CD4-positive, alpha-beta memory T cell (primary cell): Measurements from ENCODE around the gene TRDMT1. TPM values are rescaled to one million over a fixed set of nuclear protein-coding genes. Genes with fewer than 3 reads are reported as not detected.

ENCODE experiments used
- CTCF ChIA-PET: fragments of 350-600 bp; sonication (Branson Sonifier 250); formaldehyde crosslinking; loops from one replicate; lab custom pipeline; 2021; ENCODE audit warnings: inconsistent platforms; ENCODE audit not compliant: partially characterized antibody; lab: Charles Lee
- POLR2A ChIA-PET: fragments of 350-600 bp; sonication (Branson Sonifier 250); formaldehyde crosslinking; loops from one replicate; lab custom pipeline; 2021; ENCODE audit not compliant: partially characterized antibody; lab: Charles Lee
- DNase-seq, 5 donors: peaks; one replicate each; pipeline versions ENCODE4 v3.0.0 to v3.0.0-alpha.2; 2020 to 2022; ENCODE audit warnings: mixed read lengths in 1 of 5
- H3K27ac ChIP-seq: one replicate; pipeline ENCODE4 v1.7.0; 2013; ENCODE audit warnings: low read depth, low read length
- H3K27me3 ChIP-seq: 2 replicates; pipeline ENCODE4 v1.7.0; 2013; ENCODE audit warnings: mild to moderate bottlenecking, low read length, moderate library complexity; ENCODE audit not compliant: insufficient read depth
- H3K36me3 ChIP-seq: 2 replicates; pipeline ENCODE4 v1.7.0; 2013; ENCODE audit warnings: mild to moderate bottlenecking, low read length, moderate library complexity; ENCODE audit not compliant: insufficient read depth
- H3K4me1 ChIP-seq: 2 replicates; pipeline ENCODE4 v1.7.0; 2013; ENCODE audit warnings: mild to moderate bottlenecking, low read length, moderate library complexity; ENCODE audit not compliant: insufficient read depth
- H3K4me3 ChIP-seq, 2 donors: one replicate each; pipeline ENCODE4 v1.7.0; 2013; ENCODE audit warnings: low read length in 2 of 2, mild to moderate bottlenecking in 1 of 2
- H3K9me3 ChIP-seq, 2 donors: one replicate each; pipeline ENCODE4 v1.7.0; 2013; ENCODE audit warnings: low read length in 2 of 2, control low read depth in 1 of 2; ENCODE audit not compliant: control insufficient read depth in 1 of 2
- H3K27ac Mint-ChIP-seq, 7 donors: one replicate each; pipeline ENCODE4 v1.8.0; 2020 to 2021; ENCODE audit warnings: mixed read lengths in 7 of 7, mild to moderate bottlenecking in 6 of 7, inconsistent platforms in 3 of 7, moderate library complexity in 3 of 7
- H3K27me3 Mint-ChIP-seq, 2 donors: one replicate each; pipeline ENCODE4 v1.8.0; 2020 to 2021; ENCODE audit warnings: mixed read lengths in 2 of 2
- H3K36me3 Mint-ChIP-seq, 2 donors: one replicate each; pipeline ENCODE4 v1.8.0; 2020 to 2021; ENCODE audit warnings: mixed read lengths in 2 of 2, inconsistent platforms in 1 of 2, mild to moderate bottlenecking in 1 of 2
- H3K4me1 Mint-ChIP-seq, 4 donors: one replicate each; pipeline ENCODE4 v1.8.0; 2020 to 2021; ENCODE audit warnings: mixed read lengths in 4 of 4, mild to moderate bottlenecking in 1 of 4
- H3K4me3 Mint-ChIP-seq, 8 donors: one replicate each; pipeline ENCODE4 v1.8.0; 2020 to 2021; ENCODE audit warnings: mixed read lengths in 8 of 8, mild to moderate bottlenecking in 7 of 8, moderate library complexity in 6 of 8, inconsistent platforms in 3 of 8
- H3K9me3 Mint-ChIP-seq, 8 donors: one replicate each; pipeline ENCODE4 v1.8.0; 2020 to 2021; ENCODE audit warnings: mixed read lengths in 8 of 8, mild to moderate bottlenecking in 5 of 8, inconsistent platforms in 3 of 8, moderate library complexity in 1 of 8
- intact Hi-C: fragments of 100-400 bp; cut with micrococcal nuclease; formaldehyde crosslinking; loops from one replicate; pipeline ENCODE4 v1.15.1; 2023
- polyA plus RNA-seq, 2 donors: library from polyadenylated mRNA; unstranded; fragments of 300-500 nt; fragmentation: Illumina TruSeq; gene quantifications; one replicate each; pipeline ENCODE4 v1.2.3, GENCODE V29; 2021
- total RNA-seq, 2 experiments: library from RNA; stranded (reverse); gene quantifications; one replicate each; pipeline ENCODE4 v1.2.3, GENCODE V29; 2021

Gene TRDMT1
- total and polyA plus RNA-seq, 4 experiments from 2014 or later = 7.3 to 21.3 (median 14.2) TPM

DNA sequence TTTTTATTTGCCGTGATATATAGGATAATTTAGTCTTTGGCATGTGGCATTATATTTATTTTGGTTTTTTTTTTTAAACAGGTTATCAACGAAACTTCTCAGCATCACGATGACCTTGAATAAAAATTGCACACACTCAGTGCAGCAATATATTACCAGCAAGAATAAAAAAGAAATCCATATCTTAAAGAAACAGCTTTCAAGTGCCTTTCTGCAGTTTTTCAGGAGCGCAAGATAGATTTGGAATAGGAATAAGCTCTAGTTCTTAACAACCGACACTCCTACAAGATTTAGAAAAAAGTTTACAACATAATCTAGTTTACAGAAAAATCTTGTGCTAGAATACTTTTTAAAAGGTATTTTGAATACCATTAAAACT, 35.7 kb upstream of the TRDMT1 start:
- Mint-ChIP-seq H3K36me3 (peaks cover 48 to 64% of the 10 kb centered on the region in 2 donors), H3K4me3 (no peak overlapping the region), H3K27me3 (no peaks in the 10 kb centered on the region), H3K9me3 (no peaks in the 10 kb centered on the region), H3K4me1 (peaks cover 25 to 49% (median 38%) of the 10 kb centered on the region in 4 donors), H3K27ac (peak overlapping the region in 1 of 7 donors; percentile 99)
- H3K4me3 ChIP-seq = no peak overlapping the region
- H3K4me1 ChIP-seq = peaks cover 42% of the 10 kb centered on the region
- intact Hi-C loops = no loop called here
- POLR2A ChIA-PET = interaction anchor here (1.0 to 15.7 kb wide), 6 partner anchors 8 to 233 kb away, joined by 3 to 483 read pairs (median 4); partner anchors contain the start of genes TRDMT1 and VIM
- H3K9me3 ChIP-seq = no peaks in the 10 kb centered on the region
- H3K36me3 ChIP-seq = peaks cover 56% of the 10 kb centered on the region
- no peak overlapping the region for H3K27ac ChIP-seq
- no peak for DNase-seq
- H3K27me3 ChIP-seq = no peaks in the 10 kb centered on the region
- CTCF ChIA-PET = interaction anchor here (0.7 to 1.3 kb wide), 3 partner anchors 8 to 191 kb away, joined by 3 to 5 read pairs (median 3); partner anchors contain the start of gene TRDMT1

GRCh38 chr10:17236468-17237148, 35.1 kb upstream of the TRDMT1 start:
- intact Hi-C loops = no loop called here
- Mint-ChIP-seq H3K27me3 (no peaks in the 10 kb centered on the region), H3K4me3 (no peak overlapping the region), H3K36me3 (peaks cover 48 to 69% of the 10 kb centered on the region in 2 donors), H3K4me1 (peaks cover 25 to 53% (median 39%) of the 10 kb centered on the region in 4 donors), H3K9me3 (no peaks in the 10 kb centered on the region), H3K27ac (peak overlapping the region in 5 of 7 donors; percentile 11 to 99 (median 80))
- H3K27ac ChIP-seq = peak overlapping the region; percentile 16
- no peak overlapping the region for H3K4me3 ChIP-seq
- peaks cover 42% of the 10 kb centered on the region for H3K4me1 ChIP-seq
- ChIA-PET CTCF (interaction anchor here (1.3 kb wide), 1 partner anchor 35 kb away, joined by 5 read pairs; the partner anchor contains the start of gene TRDMT1), POLR2A (interaction anchor here (0.9 to 15.7 kb wide), 5 partner anchors 8 to 419 kb away, joined by 3 to 483 read pairs (median 4); partner anchors contain the start of genes RSU1 and TRDMT1)
- H3K27me3 ChIP-seq = no peaks in the 10 kb centered on the region
- H3K36me3 ChIP-seq = peaks cover 62% of the 10 kb centered on the region
- H3K9me3 ChIP-seq = no peaks in the 10 kb centered on the region
- no peak for DNase-seq

- Histone ChIP-seq H3K9me3 (no peaks in the 10 kb centered on the region), H3K27me3 (no peaks in the 10 kb centered on the region), H3K4me3 (no peak overlapping the region), H3K27ac (peak overlapping the region; percentile 39), H3K36me3 (peaks cover 70% of the 10 kb centered on the region), H3K4me1 (peaks cover 49% of the 10 kb centered on the region)
- ChIA-PET POLR2A (interaction anchor here (0.7 to 15.7 kb wide), 3 partner anchors 32 to 418 kb away, joined by 3 to 483 read pairs (median 5); partner anchors contain the start of genes RSU1 and TRDMT1), CTCF (interaction anchor here (1.0 kb wide), 1 partner anchor 407 kb away, joined by 3 read pairs; no protein-coding TSS in a partner anchor)
- peaks cover 28 to 68% (median 50%) of the 10 kb centered on the region in 4 donors for H3K4me1 Mint-ChIP-seq
- peaks cover 58 to 84% of the 10 kb centered on the region in 2 donors for H3K36me3 Mint-ChIP-seq
- peak overlapping the region in 5 of 8 donors; percentile 21 to 61 (median 32) for H3K4me3 Mint-ChIP-seq
- no peak for DNase-seq
- H3K27me3 Mint-ChIP-seq = no peaks in the 10 kb centered on the region
- H3K27ac Mint-ChIP-seq = peak overlapping the region; percentile 53 to 99 (median 78)
- intact Hi-C loops = no loop called here
- peaks cover 0 to 5% (median 0%) of the 10 kb centered on the region in 8 donors for H3K9me3 Mint-ChIP-seq
These were observed 33.7 kb upstream of the TRDMT1 start for GRCh38 chr10:17235136-17235535.

- no peak for DNase-seq
- intact Hi-C loops = no loop called here
- Histone ChIP-seq H3K27ac (peak overlapping the region; percentile 39), H3K4me3 (no peak overlapping the region), H3K36me3 (peaks cover 70% of the 10 kb centered on the region), H3K27me3 (no peaks in the 10 kb centered on the region), H3K4me1 (peaks cover 49% of the 10 kb centered on the region), H3K9me3 (no peaks in the 10 kb centered on the region)
- CTCF ChIA-PET = interaction anchor here (1.5 kb wide), 1 partner anchor 102 kb away, joined by 3 read pairs; no protein-coding TSS in a partner anchor
- Mint-ChIP-seq H3K9me3 (peaks cover 0 to 9% (median 0%) of the 10 kb centered on the region in 8 donors), H3K4me1 (peaks cover 28 to 75% (median 50%) of the 10 kb centered on the region in 4 donors), H3K27me3 (no peaks in the 10 kb centered on the region), H3K4me3 (peak overlapping the region in 7 of 8 donors; percentile 2 to 63 (median 40)), H3K27ac (peak overlapping the region; percentile 72 to 99 (median 85)), H3K36me3 (peaks cover 58 to 89% of the 10 kb centered on the region in 2 donors)
- POLR2A ChIA-PET = interaction anchor here (0.7 to 15.7 kb wide), 3 partner anchors 31 to 417 kb away, joined by 3 to 483 read pairs (median 5); partner anchors contain the start of genes RSU1 and TRDMT1
These were observed 33.0 kb upstream of the TRDMT1 start for GRCh38 chr10:17234431-17234945.

GRCh38 chr10:17233286-17233991, 32.0 kb upstream of the TRDMT1 start:
- Mint-ChIP-seq H3K9me3 (peaks cover 0 to 10% (median 0%) of the 10 kb centered on the region in 8 donors), H3K27ac (peak overlapping the region in 6 of 7 donors; percentile 8 to 99 (median 76)), H3K4me3 (peak overlapping the region in 3 of 8 donors; percentile 25 to 52 (median 29)), H3K27me3 (no peaks in the 10 kb centered on the region), H3K4me1 (peaks cover 26 to 79% (median 48%) of the 10 kb centered on the region in 4 donors), H3K36me3 (peaks cover 54 to 92% of the 10 kb centered on the region in 2 donors)
- Histone ChIP-seq H3K27me3 (no peaks in the 10 kb centered on the region), H3K4me3 (no peak overlapping the region), H3K9me3 (no peaks in the 10 kb centered on the region), H3K27ac (no peak overlapping the region), H3K36me3 (peaks cover 70% of the 10 kb centered on the region), H3K4me1 (peaks cover 49% of the 10 kb centered on the region)
- DNase-seq = no peak
- intact Hi-C loops = no loop called here
- ChIA-PET CTCF (interaction anchor here (1.5 kb wide), 1 partner anchor 101 kb away, joined by 3 read pairs; no protein-coding TSS in a partner anchor), POLR2A (interaction anchor here (15.7 kb wide), 1 partner anchor 30 kb away, joined by 483 read pairs; the partner anchor contains the start of gene TRDMT1)

DNA sequence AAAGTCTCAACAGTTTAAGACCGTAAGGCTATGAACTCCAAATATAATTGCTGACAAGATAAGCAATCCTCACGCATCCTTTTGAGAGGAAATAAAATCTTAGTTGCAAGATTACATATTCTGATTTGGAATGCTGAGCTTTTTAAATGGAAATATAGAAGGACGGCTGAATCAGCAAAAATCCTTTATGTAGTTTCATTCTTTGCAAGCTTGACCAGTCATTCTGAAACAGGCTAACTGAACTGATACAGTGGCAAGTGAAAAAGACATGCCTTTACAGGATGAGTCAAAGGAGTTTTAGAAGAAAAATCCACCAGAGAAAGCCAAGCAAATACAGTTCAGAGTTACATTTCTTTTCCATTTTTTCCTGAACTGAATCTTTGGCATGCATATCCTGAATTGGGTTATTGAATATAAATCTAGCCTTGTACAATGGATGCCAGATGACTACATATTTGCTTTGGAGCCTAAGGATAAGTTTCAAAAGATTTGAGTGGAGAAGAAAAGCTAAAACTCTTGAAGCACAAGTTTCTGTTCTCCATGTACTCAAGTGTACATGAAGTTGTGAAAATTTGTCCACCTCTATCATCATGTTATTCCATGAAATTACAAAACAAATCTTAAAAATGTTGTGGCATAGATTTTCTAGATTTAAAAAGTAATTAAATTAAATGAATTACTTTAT, 30.9 kb upstream of the TRDMT1 start:
- peaks cover 62% of the 10 kb centered on the region for H3K36me3 ChIP-seq
- Mint-ChIP-seq H3K9me3 (peaks cover 0 to 10% (median 0%) of the 10 kb centered on the region in 8 donors), H3K27ac (peak overlapping the region; percentile 36 to 100 (median 99)), H3K4me1 (peaks cover 27 to 85% (median 51%) of the 10 kb centered on the region in 4 donors), H3K27me3 (no peaks in the 10 kb centered on the region), H3K4me3 (peak overlapping the region; percentile 41 to 99 (median 98)), H3K36me3 (peaks cover 48 to 92% of the 10 kb centered on the region in 2 donors)
- intact Hi-C loops = no loop called here
- ChIA-PET POLR2A (interaction anchor here (0.7 to 15.7 kb wide), 3 partner anchors 29 to 415 kb away, joined by 3 to 483 read pairs (median 4); partner anchors contain the start of genes RSU1 and TRDMT1), CTCF (interaction anchor here (3.3 kb wide), 1 partner anchor 19 kb away, joined by 11 read pairs; no protein-coding TSS in a partner anchor)
- no peaks in the 10 kb centered on the region for H3K9me3 ChIP-seq
- no peaks in the 10 kb centered on the region for H3K27me3 ChIP-seq
- DNase-seq = no peak
- no peak overlapping the region for H3K4me3 ChIP-seq
- H3K4me1 ChIP-seq = peaks cover 52% of the 10 kb centered on the region
- peak overlapping the region; percentile 98 for H3K27ac ChIP-seq
